GM19372 (cell line): ENCODE results near the gene GMPR.
"Not testable (repeated sequence)": the region's sequence is repeated elsewhere in the genome, so short reads cannot be mapped to it uniquely, and the experiment has no call there.

Source experiments
- ATAC-seq: cut with Tn5 transposase; IDR thresholded peaks from one replicate; pipeline ENCODE4 v1.9.1; 2021; ENCODE audit warnings: mild to moderate bottlenecking, low read depth, moderate library complexity; ENCODE audit not compliant: unreplicated experiment

The GMPR gene

GRCh38 chr6:16224409-16224808, 14.0 kb upstream of the GMPR start:
- no peak for ATAC-seq

GRCh38 chr6:16225062-16225731, 13.2 kb upstream of the GMPR start:
- ATAC-seq: not testable (repeated sequence)

- not testable (repeated sequence) for ATAC-seq
These were observed 12.0 kb upstream of the GMPR start for GRCh38 chr6:16226117-16227047.

- no peak for ATAC-seq
These were observed 11.3 kb upstream of the GMPR start for GRCh38 chr6:16227048-16227562.

GRCh38 chr6:16227605-16228004, 10.8 kb upstream of the GMPR start:
- ATAC-seq: no peak

- no peak for ATAC-seq
These were observed 10.3 kb upstream of the GMPR start for GRCh38 chr6:16228043-16228442.

- no peak for ATAC-seq
These were observed 9.4 kb upstream of the GMPR start for GRCh38 chr6:16228709-16229665.

- ATAC-seq: no peak
These were observed 8.7 kb upstream of the GMPR start for GRCh38 chr6:16229700-16230099.

- no peak for ATAC-seq
These were observed 7.4 kb upstream of the GMPR start for GRCh38 chr6:16230953-16231352.

- no peak for ATAC-seq
These were observed 6.3 kb upstream of the GMPR start for GRCh38 chr6:16232086-16232485.

- ATAC-seq: no peak
These were observed 2.3 kb upstream of the GMPR start for GRCh38 chr6:16236009-16236501.

- peak; percentile 38 for ATAC-seq
These were observed 1.7 kb upstream of the GMPR start for GRCh38 chr6:16236631-16237199.

- no peak for ATAC-seq
These were observed 1.1 kb upstream of the GMPR start for GRCh38 chr6:16237242-16237641.

- no peak for ATAC-seq
These were observed 793 bp downstream of the GMPR start for GRCh38 chr6:16238963-16239797.

- ATAC-seq: no peak
These were observed 1.4 kb downstream of the GMPR start for GRCh38 chr6:16239798-16240123.

- no peak for ATAC-seq
These were observed 2.4 kb downstream of the GMPR start for GRCh38 chr6:16240589-16241320.

GRCh38 chr6:16241321-16241689, 2.9 kb downstream of the GMPR start:
- ATAC-seq: no peak

- ATAC-seq: no peak
These were observed 4.7 kb downstream of the GMPR start for GRCh38 chr6:16243055-16243454.

- no peak for ATAC-seq
These were observed 5.3 kb downstream of the GMPR start for GRCh38 chr6:16243664-16244063.
